Keratinocyte (primary cell): ENCODE measurements around the gene TCERG1.

Experiments
- EZH2 ChIP-seq: IDR thresholded peaks from one replicate; pipeline ENCODE4 v1.6.1; 2012; ENCODE audit warnings: inconsistent platforms, mild to moderate bottlenecking, low read length, moderate library complexity
- TF ChIP-seq, protein P1 (sequence below), 3 experiments: IDR thresholded peaks in 1 of 3; conservative IDR thresholded peaks in 1 of 3; optimal IDR thresholded peaks in 1 of 3; 2 replicates in 2 of 3; 3 replicates in 1 of 3; pipeline versions ENCODE3 to v1.5.1; 2011; ENCODE audit warnings: low read length in 3 of 3, mild to moderate bottlenecking in 3 of 3, moderate library complexity in 2 of 3, control low read depth in 1 of 3, inconsistent platforms in 1 of 3; ENCODE audit not compliant: insufficient read depth in 2 of 3; ENCODE audit errors: extremely low read depth in 1 of 3

DNA sequence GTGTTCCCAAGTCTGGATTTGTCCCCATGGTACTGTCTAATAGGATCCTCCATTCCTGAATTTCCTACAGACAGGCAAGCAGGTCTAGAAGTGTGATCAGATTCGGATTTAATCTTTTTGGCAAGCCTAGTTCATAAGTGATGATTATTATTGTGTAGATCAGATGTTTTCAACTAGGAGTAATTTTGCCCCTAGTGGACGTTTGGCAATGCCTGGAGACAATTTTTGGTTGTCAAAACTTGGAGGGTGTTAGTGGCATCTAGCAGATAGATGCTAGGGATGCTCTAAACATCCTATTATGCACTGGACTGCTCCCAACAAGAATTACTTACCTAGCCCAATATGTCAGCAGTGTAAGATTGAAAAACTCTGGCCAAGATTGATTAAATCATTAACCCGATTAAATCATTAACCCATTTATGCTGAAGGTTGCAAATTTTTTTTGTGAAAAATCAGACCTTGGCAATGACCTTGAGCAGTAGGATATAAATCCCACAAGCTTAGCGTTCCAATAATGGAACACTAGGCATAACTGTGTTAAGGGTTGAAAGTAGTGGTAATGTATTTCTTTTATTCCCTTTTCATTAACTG lies 28.2 kb downstream of the TCERG1 start:
- TF ChIP-seq, protein P1, sequence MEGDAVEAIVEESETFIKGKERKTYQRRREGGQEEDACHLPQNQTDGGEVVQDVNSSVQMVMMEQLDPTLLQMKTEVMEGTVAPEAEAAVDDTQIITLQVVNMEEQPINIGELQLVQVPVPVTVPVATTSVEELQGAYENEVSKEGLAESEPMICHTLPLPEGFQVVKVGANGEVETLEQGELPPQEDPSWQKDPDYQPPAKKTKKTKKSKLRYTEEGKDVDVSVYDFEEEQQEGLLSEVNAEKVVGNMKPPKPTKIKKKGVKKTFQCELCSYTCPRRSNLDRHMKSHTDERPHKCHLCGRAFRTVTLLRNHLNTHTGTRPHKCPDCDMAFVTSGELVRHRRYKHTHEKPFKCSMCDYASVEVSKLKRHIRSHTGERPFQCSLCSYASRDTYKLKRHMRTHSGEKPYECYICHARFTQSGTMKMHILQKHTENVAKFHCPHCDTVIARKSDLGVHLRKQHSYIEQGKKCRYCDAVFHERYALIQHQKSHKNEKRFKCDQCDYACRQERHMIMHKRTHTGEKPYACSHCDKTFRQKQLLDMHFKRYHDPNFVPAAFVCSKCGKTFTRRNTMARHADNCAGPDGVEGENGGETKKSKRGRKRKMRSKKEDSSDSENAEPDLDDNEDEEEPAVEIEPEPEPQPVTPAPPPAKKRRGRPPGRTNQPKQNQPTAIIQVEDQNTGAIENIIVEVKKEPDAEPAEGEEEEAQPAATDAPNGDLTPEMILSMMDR (optimal IDR thresholded peaks at IDR 0.05 in 1 of 3, IDR thresholded peaks at IDR 0.05 in 1 of 3, conservative IDR thresholded peaks at IDR 0.05 in 1 of 3; ENCODE audit: extremely low read depth in 1 of 3, insufficient read depth in 2 of 3, low read length in 3 of 3), result peak in 2 of 3 experiments; percentile 24 to 40
- no peak for TF ChIP-seq EZH2
